GM23338 (cell line): ENCODE results near the gene GOLGA8O. TPM values are rescaled to one million over a fixed set of nuclear protein-coding genes. Genes with fewer than 3 reads are reported as not detected.
"Not testable (repeated sequence)": the region's sequence is repeated elsewhere in the genome, so short reads cannot be mapped to it uniquely, and the experiment has no call there.

Experiments
- ATAC-seq: fragments of 200-7000 bp; cut with Tn5 transposase; 3 replicates; pipeline ENCODE4 v1.9.1; 2020
- DNase-seq: peaks from one replicate; pipeline ENCODE4 v3.0.0-alpha.2; 2015; ENCODE audit warnings: low spot score
- H2AFZ ChIP-seq: fragments of 200-600 bp; sonication (generic); 2 replicates; pipeline ENCODE4 v1.8.0; 2016; ENCODE audit warnings: antibody characterized with exemption, mild to moderate bottlenecking, moderate library complexity
- H3F3A ChIP-seq: fragments of 200-600 bp; sonication (generic); replicated peaks from 2 replicates; pipeline ENCODE4 v1.8.0; 2017; ENCODE audit warnings: antibody characterized with exemption, mixed run types, low read depth
- H3K27ac ChIP-seq: fragments of 200-600 bp; sonication (generic); 2 replicates; pipeline ENCODE4 v1.6.1; 2016; ENCODE audit warnings: low read depth
- H3K27me3 ChIP-seq: fragments of 200-600 bp; sonication (generic); 2 replicates; pipeline ENCODE4 v1.8.0; 2016; ENCODE audit warnings: mild to moderate bottlenecking, mixed run types, moderate library complexity; ENCODE audit not compliant: insufficient read depth
- H3K36me3 ChIP-seq: fragments of 200-600 bp; sonication (generic); 2 replicates; pipeline ENCODE4 v1.8.0; 2016; ENCODE audit warnings: mild to moderate bottlenecking; ENCODE audit not compliant: insufficient read depth
- H3K4me1 ChIP-seq: fragments of 200-600 bp; sonication (generic); 2 replicates; pipeline ENCODE4 v1.8.0; 2016; ENCODE audit warnings: mild to moderate bottlenecking, moderate library complexity; ENCODE audit not compliant: insufficient read depth
- H3K4me2 ChIP-seq: fragments of 200-600 bp; sonication (generic); 2 replicates; pipeline ENCODE4 v1.7.1; 2017; ENCODE audit warnings: mixed run types
- H3K4me3 ChIP-seq: fragments of 200-600 bp; sonication (generic); 2 replicates; pipeline ENCODE4 v1.6.1; 2016; ENCODE audit warnings: mixed run types
- H3K79me2 ChIP-seq: fragments of 200-600 bp; sonication (generic); replicated peaks from 2 replicates; pipeline ENCODE4 v1.8.0; 2017; ENCODE audit warnings: mild to moderate bottlenecking; ENCODE audit not compliant: insufficient read depth
- H3K9me2 ChIP-seq: fragments of 200-600 bp; sonication (generic); 2 replicates; pipeline ENCODE4 v1.8.0; 2017; ENCODE audit not compliant: insufficient read depth
- H4K20me1 ChIP-seq: fragments of 200-600 bp; sonication (generic); replicated peaks from 2 replicates; pipeline ENCODE4 v1.8.0; 2017; ENCODE audit warnings: mild to moderate bottlenecking; ENCODE audit not compliant: insufficient read depth
- H3K27ac Mint-ChIP-seq: 2 replicates; pipeline ENCODE4 v1.8.0; 2020; ENCODE audit warnings: inconsistent platforms, mild to moderate bottlenecking, moderate library complexity, mixed read lengths
- H3K27me3 Mint-ChIP-seq: 3 replicates; pipeline ENCODE4 v1.8.0; 2022; ENCODE audit warnings: low read depth, mild to moderate bottlenecking, moderate library complexity, mixed read lengths, inconsistent platforms; ENCODE audit not compliant: insufficient read depth, poor library complexity
- H3K36me3 Mint-ChIP-seq: 3 replicates; pipeline ENCODE4 v1.8.0; 2021; ENCODE audit warnings: low read depth, mild to moderate bottlenecking, inconsistent platforms, moderate library complexity, mixed read lengths
- H3K4me1 Mint-ChIP-seq: 3 replicates; pipeline ENCODE4 v1.8.0; 2020; ENCODE audit warnings: mild to moderate bottlenecking, inconsistent platforms, mixed read lengths
- H3K4me3 Mint-ChIP-seq: 3 replicates; pipeline ENCODE4 v1.8.0; 2021; ENCODE audit warnings: moderate library complexity, mild to moderate bottlenecking, inconsistent platforms, mixed read lengths
- H3K9me3 Mint-ChIP-seq: 3 replicates; pipeline ENCODE4 v1.8.0; 2020; ENCODE audit warnings: moderate library complexity, mild to moderate bottlenecking, inconsistent platforms, mixed read lengths
- polyA plus RNA-seq: library from polyadenylated mRNA; unstranded; fragments of >200 nt; fragmentation: Nextera tagmentation; extraction: Ambion mirVana; gene quantifications from 2 replicates; pipeline ENCODE4 v1.2.1, GENCODE V29; 2016
- total RNA-seq: library from RNA; depleted of rRNA; stranded (reverse); fragments of >200 nt; shearing (Covaris generic); gene quantifications from 2 replicates; pipeline ENCODE4 v1.2.3, GENCODE V29; 2014

Gene GOLGA8O
- total and polyA plus RNA-seq, 2 experiments from 2014 or later, result not detected

DNA sequence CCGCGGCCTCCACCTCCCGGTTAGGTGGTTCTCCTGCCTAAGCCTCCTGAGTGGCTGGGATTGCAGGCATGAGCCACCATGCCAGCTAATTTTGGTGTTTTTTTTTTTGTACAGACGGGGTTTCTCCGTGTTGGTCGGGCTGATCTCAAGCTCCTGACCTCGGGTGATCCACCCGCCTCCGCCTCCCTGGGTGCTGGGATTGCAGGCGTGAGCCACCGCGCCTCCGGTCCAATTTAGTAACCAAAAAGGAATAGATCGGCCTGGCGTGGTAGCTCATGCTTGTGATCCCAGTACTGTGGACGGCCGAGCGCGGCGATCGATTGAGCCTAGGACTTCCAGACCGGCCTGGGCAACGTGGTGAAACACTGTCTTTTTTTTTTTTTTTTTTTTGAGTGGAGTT, 12.6 kb upstream of the GOLGA8O start:
- not testable (repeated sequence) for H3K27ac Mint-ChIP-seq, H3K4me3 Mint-ChIP-seq, H3K27ac ChIP-seq, H3K9me2 ChIP-seq, H3K4me2 ChIP-seq, H3K79me2 ChIP-seq, H4K20me1 ChIP-seq, H2AFZ ChIP-seq, H3K27me3 ChIP-seq, H3K4me1 ChIP-seq, H3K36me3 Mint-ChIP-seq, H3F3A ChIP-seq, H3K4me1 Mint-ChIP-seq, DNase-seq, ATAC-seq, H3K4me3 ChIP-seq, H3K27me3 Mint-ChIP-seq, H3K36me3 ChIP-seq, H3K9me3 Mint-ChIP-seq

GRCh38 chr15:32440445-32440977, 14.9 kb downstream of the GOLGA8O start:
- not testable (repeated sequence) for H3K4me3 ChIP-seq, H3K4me1 Mint-ChIP-seq, H3K27ac Mint-ChIP-seq, DNase-seq, H4K20me1 ChIP-seq, H3K4me2 ChIP-seq, H3K27me3 Mint-ChIP-seq, H3F3A ChIP-seq, H3K36me3 ChIP-seq, H3K27me3 ChIP-seq, H3K4me3 Mint-ChIP-seq, H3K9me3 Mint-ChIP-seq, H3K36me3 Mint-ChIP-seq, H3K27ac ChIP-seq, H3K9me2 ChIP-seq, H2AFZ ChIP-seq, H3K4me1 ChIP-seq, H3K79me2 ChIP-seq
- peak; percentile 78 for ATAC-seq

GRCh38 chr15:32434102-32434963, 21.1 kb downstream of the GOLGA8O start:
- H3K36me3 ChIP-seq, H3K4me1 ChIP-seq, H4K20me1 ChIP-seq, H3K9me2 ChIP-seq, H3K4me1 Mint-ChIP-seq, H3K27ac ChIP-seq, H3K27me3 ChIP-seq, H3K36me3 Mint-ChIP-seq, H3F3A ChIP-seq, H3K4me3 Mint-ChIP-seq, H2AFZ ChIP-seq, H3K9me3 Mint-ChIP-seq, H3K79me2 ChIP-seq, H3K4me2 ChIP-seq, H3K27ac Mint-ChIP-seq, H3K4me3 ChIP-seq, H3K27me3 Mint-ChIP-seq, DNase-seq: not testable (repeated sequence)
- ATAC-seq, result peak; percentile 92

DNA sequence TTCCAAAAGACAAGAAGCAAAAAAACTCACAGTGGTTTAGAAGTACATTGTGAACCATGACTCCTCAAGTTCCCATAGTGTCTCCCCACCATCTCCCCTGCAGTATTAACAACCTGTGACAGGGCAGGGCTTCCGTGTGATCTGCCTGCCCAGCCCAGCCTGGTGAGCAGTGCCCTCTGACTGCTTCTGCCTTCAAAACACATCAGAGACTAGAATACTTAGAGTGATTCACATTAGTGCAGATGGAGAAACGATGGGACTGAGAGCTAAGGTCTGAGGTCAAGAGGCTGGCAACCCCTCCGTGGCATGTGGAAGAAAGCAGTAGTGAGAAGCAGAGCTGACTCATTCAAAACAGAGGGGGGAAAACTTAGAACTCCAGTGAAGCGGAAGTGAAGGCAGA, 27.8 kb downstream of the GOLGA8O start:
- not testable (repeated sequence) for H3K27ac Mint-ChIP-seq, H3K4me1 Mint-ChIP-seq, H3K27ac ChIP-seq, H3K9me2 ChIP-seq, H3K27me3 ChIP-seq, H3K4me2 ChIP-seq, H3K4me1 ChIP-seq, H3K36me3 Mint-ChIP-seq, H3K9me3 Mint-ChIP-seq, H3K36me3 ChIP-seq, H3K4me3 Mint-ChIP-seq, H3K4me3 ChIP-seq, H2AFZ ChIP-seq, H3K79me2 ChIP-seq, H3K27me3 Mint-ChIP-seq, DNase-seq, ATAC-seq, H4K20me1 ChIP-seq, H3F3A ChIP-seq

DNA sequence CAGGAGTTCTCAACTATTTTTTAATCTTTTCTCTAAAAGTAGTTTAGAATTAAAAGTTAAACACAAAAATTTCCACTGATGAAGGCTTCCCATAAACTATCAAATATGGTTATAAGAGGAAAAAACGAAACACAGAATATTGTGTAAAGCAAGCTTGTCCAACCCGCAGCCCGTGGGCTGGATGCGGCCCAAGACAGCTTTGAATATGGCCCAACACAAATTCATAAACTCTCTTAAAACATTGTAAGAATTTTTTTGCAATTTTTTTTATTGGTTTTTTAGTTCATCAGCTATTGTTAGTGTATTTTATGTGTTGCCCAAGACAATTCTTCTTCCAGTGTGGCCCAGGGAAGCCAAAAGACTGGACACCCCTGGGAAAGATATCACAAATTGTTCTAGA, 28.9 kb downstream of the GOLGA8O start:
- H3K36me3 ChIP-seq, H3K9me2 ChIP-seq, H3K4me1 Mint-ChIP-seq, H3K27me3 Mint-ChIP-seq, ATAC-seq, H3K27me3 ChIP-seq, H3K27ac ChIP-seq, H3K4me3 ChIP-seq, H3K4me2 ChIP-seq, H3K9me3 Mint-ChIP-seq, H2AFZ ChIP-seq, H3K36me3 Mint-ChIP-seq, H3K27ac Mint-ChIP-seq, H3K4me1 ChIP-seq, H3K79me2 ChIP-seq, H4K20me1 ChIP-seq, H3K4me3 Mint-ChIP-seq, DNase-seq, H3F3A ChIP-seq: not testable (repeated sequence)
